Skin epidermis (tissue), 12 donors: ENCODE measurements around the gene TMEM255A.
"Not testable (repeated sequence)": the region's sequence is repeated elsewhere in the genome, so short reads cannot be mapped to it uniquely, and the experiment has no call there.

ENCODE experiments used
- H3K27ac ChIP-seq, 21 experiments: fragments of 200-600 bp; sonication (generic) in 11 of 21; one replicate each; pipeline ENCODE4 v1.5.0; 2020; ENCODE audit warnings: mild to moderate bottlenecking in 3 of 21, inconsistent platforms in 2 of 21, moderate library complexity in 2 of 21
- H3K4me3 ChIP-seq, 7 experiments: fragments of 200-600 bp; sonication (generic) in 2 of 7; one replicate each; pipeline ENCODE4 v1.5.0; 2020; ENCODE audit warnings: inconsistent platforms in 2 of 7, mild to moderate bottlenecking in 2 of 7, moderate library complexity in 1 of 7

Gene TMEM255A

GRCh38 chrX:120310861-120311726, at the start of gene TMEM255A:
TMEM255A (minus strand) TSS chrX:120311461; CDS start chrX:120311309, 152 bp downstream.
- peak within 1 kb of the TSS; percentile 15 to 37 (median 20) for H3K4me3 ChIP-seq
- no peak within 1 kb of the TSS for H3K27ac ChIP-seq

GRCh38 chrX:120358737-120359456, 47.6 kb upstream of the TMEM255A start:
- no peak overlapping the region for H3K27ac ChIP-seq

GRCh38 chrX:120357186-120357585, 45.9 kb upstream of the TMEM255A start:
- Histone ChIP-seq H3K4me3 (no peak overlapping the region), H3K27ac (no peak overlapping the region)

More at GRCh38 chrX:120358737-120359456, 47.6 kb upstream of the TMEM255A start:
- H3K4me3 ChIP-seq: no peak overlapping the region

- Histone ChIP-seq H3K4me3 (no peak overlapping the region), H3K27ac (no peak overlapping the region)
Observed at GRCh38 chrX:120356084-120356483, 44.8 kb upstream of the TMEM255A start.

DNA sequence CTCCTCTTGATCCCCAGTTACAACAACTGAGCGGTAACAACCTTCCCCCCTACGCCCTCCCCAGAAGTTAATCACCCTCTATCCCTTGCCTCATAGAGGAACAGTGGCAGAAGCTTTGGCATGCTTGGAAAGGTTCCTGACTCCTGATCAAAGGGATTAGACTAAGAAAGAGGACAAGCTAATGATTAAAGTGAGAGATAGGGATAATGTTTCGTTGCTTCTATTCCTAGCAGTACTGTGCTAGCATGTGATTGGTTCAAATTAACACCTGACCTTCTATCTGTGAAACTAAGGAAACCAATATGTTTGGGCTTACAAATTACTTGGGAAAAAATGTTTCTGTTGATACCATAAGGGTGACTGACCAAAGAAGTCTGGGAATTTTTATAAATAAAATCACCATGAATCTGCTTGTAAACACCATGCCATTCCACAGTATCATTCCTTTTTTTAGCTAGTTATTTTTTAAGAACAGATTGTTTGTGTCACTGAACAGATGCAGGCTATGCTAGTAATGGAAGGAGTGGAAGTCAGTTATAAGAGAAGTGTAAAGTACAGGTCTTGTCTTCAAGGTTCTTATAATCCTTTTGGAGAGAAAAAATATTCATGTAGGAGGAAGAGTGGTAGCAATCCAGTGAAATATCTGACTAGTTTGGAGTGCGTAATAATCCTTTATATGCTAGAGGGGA, 39.3 kb upstream of the TMEM255A start:
- Histone ChIP-seq H3K4me3 (no peak overlapping the region), H3K27ac (no peak overlapping the region)

- H3K27ac ChIP-seq, H3K4me3 ChIP-seq: not testable (repeated sequence)
Observed at GRCh38 chrX:120344566-120344965, 33.3 kb upstream of the TMEM255A start.

GRCh38 chrX:120336899-120337298, 25.6 kb upstream of the TMEM255A start:
- no peak overlapping the region for H3K27ac ChIP-seq
- no peak overlapping the region for H3K4me3 ChIP-seq

GRCh38 chrX:120335289-120335688, 24.0 kb upstream of the TMEM255A start:
- no peak overlapping the region for H3K4me3 ChIP-seq

GRCh38 chrX:120334603-120335002, 23.3 kb upstream of the TMEM255A start:
- Histone ChIP-seq H3K27ac (no peak overlapping the region), H3K4me3 (no peak overlapping the region)

More at GRCh38 chrX:120335289-120335688, 24.0 kb upstream of the TMEM255A start:
- H3K27ac ChIP-seq: no peak overlapping the region

DNA sequence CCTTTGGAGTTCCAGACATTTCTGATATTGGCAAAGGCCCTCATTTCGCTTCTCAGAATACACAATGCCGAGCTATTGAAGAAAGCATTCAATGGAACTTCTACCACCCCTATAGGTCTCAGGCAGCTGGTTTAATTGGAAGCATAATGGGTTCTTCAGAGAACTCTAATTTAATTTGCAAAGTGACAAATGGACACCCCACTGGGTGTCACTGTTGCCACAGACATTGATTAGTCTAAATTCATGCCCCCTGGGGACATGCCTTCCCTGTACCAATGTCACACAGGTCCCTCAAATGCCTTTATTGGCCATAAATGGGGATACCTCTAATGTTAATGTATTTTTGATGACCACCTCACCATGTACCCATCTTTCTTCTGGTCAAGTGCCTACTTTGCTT, 22.9 kb upstream of the TMEM255A start:
- H3K4me3 ChIP-seq: no peak overlapping the region
- no peak overlapping the region for H3K27ac ChIP-seq

DNA sequence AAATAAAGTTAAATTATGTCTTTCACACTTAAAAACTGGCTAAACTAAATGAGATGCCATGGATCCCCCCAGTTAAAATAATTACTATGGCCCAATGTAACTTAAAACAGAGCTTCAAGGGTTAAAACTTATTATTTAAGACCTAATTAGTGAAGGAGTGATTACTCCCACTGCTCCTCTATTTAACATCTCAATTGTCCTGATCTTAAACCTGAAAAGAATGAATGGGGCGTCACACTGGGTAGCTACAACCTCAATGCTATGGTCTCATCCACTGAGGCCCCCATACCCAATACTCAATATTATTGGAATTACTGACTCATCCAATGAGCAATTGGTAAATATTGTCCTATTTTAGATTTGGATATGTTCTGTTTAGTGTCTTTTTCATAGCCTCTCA, 21.1 kb upstream of the TMEM255A start:
- no peak overlapping the region for H3K4me3 ChIP-seq
- H3K27ac ChIP-seq: no peak overlapping the region

DNA sequence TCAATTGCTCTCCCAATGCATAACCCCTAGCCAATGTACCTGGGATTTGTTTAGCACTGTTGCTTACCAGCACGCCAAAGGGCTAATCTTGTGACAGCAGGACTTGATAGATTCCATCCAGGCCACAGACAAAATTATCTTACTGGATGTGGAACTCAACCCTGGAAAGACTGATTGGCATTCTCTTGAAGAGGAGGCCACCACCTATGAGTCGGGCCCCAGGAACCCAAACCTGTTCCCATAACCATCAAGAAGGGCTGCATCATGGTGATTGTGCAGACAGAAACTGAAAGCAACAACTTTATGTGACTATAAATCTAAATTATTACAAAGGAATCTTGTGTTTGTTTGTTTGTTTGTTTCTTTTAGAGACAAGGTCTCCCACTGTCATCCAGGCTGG, 19.9 kb upstream of the TMEM255A start:
- Histone ChIP-seq H3K4me3 (no peak overlapping the region), H3K27ac (no peak overlapping the region)

- Histone ChIP-seq H3K27ac (no peak overlapping the region), H3K4me3 (no peak overlapping the region)
Observed at GRCh38 chrX:120321520-120322281, 10.4 kb upstream of the TMEM255A start.

DNA sequence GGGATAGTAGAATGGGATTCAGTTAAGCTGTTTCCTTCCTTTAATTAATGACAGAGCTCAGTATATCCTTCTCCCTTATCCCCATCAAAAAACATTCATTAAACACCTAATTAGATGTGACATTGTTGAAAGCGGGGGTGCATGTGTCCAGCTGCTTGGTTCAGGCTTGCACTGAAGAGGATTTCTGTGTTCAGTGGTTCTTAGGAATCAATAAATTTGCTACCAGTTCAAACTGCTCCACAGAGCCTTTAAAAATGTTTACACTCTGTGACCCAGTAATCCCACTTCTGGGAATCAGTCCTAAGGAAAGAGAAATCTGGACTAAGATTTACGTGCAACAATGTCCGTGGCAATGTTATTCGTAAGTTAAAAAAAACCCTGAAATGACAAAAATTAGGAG, 7.2 kb upstream of the TMEM255A start:
- Histone ChIP-seq H3K27ac (no peak overlapping the region), H3K4me3 (no peak overlapping the region)

GRCh38 chrX:120316587-120317283, 5.5 kb upstream of the TMEM255A start:
- no peak overlapping the region for H3K27ac ChIP-seq

GRCh38 chrX:120315776-120316175, 4.5 kb upstream of the TMEM255A start:
- no peak overlapping the region for H3K4me3 ChIP-seq
- H3K27ac ChIP-seq: no peak overlapping the region

More at GRCh38 chrX:120316587-120317283, 5.5 kb upstream of the TMEM255A start:
- H3K4me3 ChIP-seq: no peak overlapping the region

GRCh38 chrX:120311727-120312063, 434 bp upstream of the TMEM255A start:
- Histone ChIP-seq H3K4me3 (no peak overlapping the region), H3K27ac (no peak overlapping the region)

GRCh38 chrX:120309873-120310705, 1.2 kb downstream of the TMEM255A start:
- Histone ChIP-seq H3K4me3 (peak overlapping the region; percentile 15 to 37 (median 20)), H3K27ac (no peak overlapping the region)
